Measurements from ENCODE around the gene OR5H6. TPM values are rescaled to one million over a fixed set of nuclear protein-coding genes. Genes with fewer than 3 reads are reported as not detected.

Gene OR5H6
- total and polyA plus RNA-seq, 3 donors from 2014 or later = not detected

GRCh38 chr3:98259707-98260106 lies 4.3 kb upstream of the OR5H6 start:
- 25 to 50% methylated on average over 1 to 2 of the region's 2 CpGs for WGBS, 2 donors
- no peaks in the 10 kb centered on the region for H3K36me3 ChIP-seq (ENCODE audit: low read depth, missing control alignments)
- H3K4me3 ChIP-seq = no peak overlapping the region
- H3K27ac ChIP-seq = no peak overlapping the region
- H3K27me3 ChIP-seq = no peaks in the 10 kb centered on the region
- no peaks in the 10 kb centered on the region for H3K9me3 ChIP-seq
- intact Hi-C loops (cut with DNase I; ENCODE audit: low total_unique reads) = no loop called here
- DNase-seq = no peak
- no peaks in the 10 kb centered on the region for H3K4me1 ChIP-seq
- no peak for TF ChIP-seq POLR2A (IDR thresholded peaks at IDR 0.05)
- no peak for TF ChIP-seq CTCF (IDR thresholded peaks at IDR 0.05)

GRCh38 chr3:98262046-98262445 lies 2.0 kb upstream of the OR5H6 start:
- no peaks in the 10 kb centered on the region for H3K9me3 ChIP-seq
- intact Hi-C loops (cut with DNase I; ENCODE audit: low total_unique reads) = no loop called here

GRCh38 chr3:98269846-98270245 lies 5.8 kb downstream of the OR5H6 start:
- intact Hi-C loops (cut with DNase I; ENCODE audit: low total_unique reads) = no loop called here
- Histone ChIP-seq H3K36me3 (ENCODE audit: low read depth, missing control alignments) (no peaks in the 10 kb centered on the region), H3K4me1 (no peaks in the 10 kb centered on the region), H3K4me3 (no peak overlapping the region), H3K9me3 (no peaks in the 10 kb centered on the region), H3K27me3 (no peaks in the 10 kb centered on the region), H3K27ac (no peak overlapping the region)
- TF ChIP-seq CTCF (IDR thresholded peaks at IDR 0.05) = no peak
- no peak for TF ChIP-seq POLR2A (IDR thresholded peaks at IDR 0.05)
- no peak for DNase-seq
- WGBS, 2 donors = 82 to 84% methylated on average over 3 of the region's 3 CpGs

More at GRCh38 chr3:98262046-98262445, 2.0 kb upstream of the OR5H6 start:
- Histone ChIP-seq H3K27me3 (no peaks in the 10 kb centered on the region), H3K27ac (no peak overlapping the region), H3K4me1 (no peaks in the 10 kb centered on the region), H3K4me3 (no peak overlapping the region), H3K36me3 (ENCODE audit: low read depth, missing control alignments) (no peaks in the 10 kb centered on the region)
- DNase-seq = no peak
- TF ChIP-seq POLR2A (IDR thresholded peaks at IDR 0.05) (no peak), CTCF (IDR thresholded peaks at IDR 0.05) (no peak)
- 63 to 85% methylated on average over 2 of the region's 2 CpGs for WGBS, 2 donors

- Histone ChIP-seq H3K9me3 (no peaks in the 10 kb centered on the region), H3K27me3 (no peaks in the 10 kb centered on the region), H3K27ac (no peak overlapping the region), H3K4me1 (no peaks in the 10 kb centered on the region), H3K36me3 (ENCODE audit: low read depth, missing control alignments) (no peaks in the 10 kb centered on the region), H3K4me3 (no peak overlapping the region)
- DNase-seq = no peak
- 73 to 75% methylated on average over 3 of the region's 3 CpGs for WGBS, 2 donors
- TF ChIP-seq POLR2A (IDR thresholded peaks at IDR 0.05) = no peak
- no peak for TF ChIP-seq CTCF (IDR thresholded peaks at IDR 0.05)
- intact Hi-C loops (cut with DNase I; ENCODE audit: low total_unique reads) = no loop called here
Observed at GRCh38 chr3:98272126-98272525, 8.1 kb downstream of the OR5H6 start.

GRCh38 chr3:98274914-98275313 lies 10.9 kb downstream of the OR5H6 start:
- no peak for DNase-seq
- no peak overlapping the region for H3K27ac ChIP-seq
- H3K27me3 ChIP-seq = no peaks in the 10 kb centered on the region
- intact Hi-C loops (cut with DNase I; ENCODE audit: low total_unique reads) = no loop called here
- H3K4me3 ChIP-seq = no peak overlapping the region
- no peaks in the 10 kb centered on the region for H3K9me3 ChIP-seq
- WGBS, 2 donors = 69 to 83% methylated on average over 1 to 3 of the region's 3 CpGs
- H3K36me3 ChIP-seq (ENCODE audit: low read depth, missing control alignments) = no peaks in the 10 kb centered on the region
- H3K4me1 ChIP-seq = no peaks in the 10 kb centered on the region
- TF ChIP-seq POLR2A (IDR thresholded peaks at IDR 0.05) (no peak), CTCF (IDR thresholded peaks at IDR 0.05) (no peak)

Data from testis (tissue), 3 donors.